Heart left ventricle (tissue), 16 donors: ENCODE measurements around the gene CNTNAP5. TPM values are rescaled to one million over a fixed set of nuclear protein-coding genes. Genes with fewer than 3 reads are reported as not detected.

Source experiments
- ATAC-seq, 4 donors: fragments of 200-7000 bp; cut with Tn5 transposase; one replicate each; pipeline ENCODE4 v1.9.1; 2020 to 2022; ENCODE audit warnings: moderate library complexity in 4 of 4, mild to moderate bottlenecking in 3 of 4, moderate number of reproducible peaks in 1 of 4
- DNase-seq, 5 donors: peaks; one replicate each; pipeline ENCODE4 v3.0.0-alpha.2; 2020
- H3K27ac ChIP-seq, 12 donors: fragments of 200-600 bp; sonication (generic) in 4 of 12; one replicate each; pipeline versions ENCODE4 v1.5.0 to v1.8.0; 2016 to 2022; ENCODE audit warnings: mild to moderate bottlenecking in 2 of 12
- H3K27me3 ChIP-seq, 9 donors: fragments of 200-600 bp; sonication (generic) in 2 of 9; one replicate each; pipeline versions ENCODE4 v1.5.1 to v1.8.0; 2016 to 2022; ENCODE audit warnings: mild to moderate bottlenecking in 3 of 9
- H3K36me3 ChIP-seq, 9 donors: fragments of 200-600 bp; sonication (generic) in 2 of 9; one replicate each; pipeline versions ENCODE4 v1.5.0 to v1.8.0; 2018 to 2022; ENCODE audit warnings: mild to moderate bottlenecking in 2 of 9
- H3K4me1 ChIP-seq, 12 donors: fragments of 200-600 bp; sonication (generic) in 4 of 12; one replicate each; pipeline versions ENCODE4 v1.5.0 to v1.8.0; 2016 to 2022; ENCODE audit warnings: mild to moderate bottlenecking in 3 of 12
- H3K4me3 ChIP-seq, 12 donors: fragments of 200-600 bp; sonication (generic) in 4 of 12; one replicate each; pipeline versions ENCODE4 v1.5.0 to v1.8.0; 2017 to 2022; ENCODE audit warnings: mild to moderate bottlenecking in 9 of 12, moderate library complexity in 4 of 12
- H3K9me3 ChIP-seq, 12 donors: fragments of 200-600 bp; sonication (generic) in 4 of 12; one replicate each; pipeline versions ENCODE4 v1.5.0 to v1.8.0; 2016 to 2022; ENCODE audit warnings: mild to moderate bottlenecking in 1 of 12
- POLR2A ChIP-seq, 2 donors: fragments of 450-650 bp; IDR thresholded peaks; one replicate each; pipeline ENCODE4 v1.6.1; 2017; ENCODE audit warnings: antibody characterized with exemption in 2 of 2, mild to moderate bottlenecking in 2 of 2, moderate library complexity in 2 of 2
- WGBS, 4 donors: extraction: QIAGEN DNeasy Blood & Tissue Kit in 2 of 4; methylation state at CpG; one replicate each; pipeline versions ENCODE4 v1.1.5 to v1.1.7; 2013 to 2018; 5-methylcytosine and 5-hydroxymethylcytosine counted together
- intact Hi-C, 10 donors: fragments of 100-400 bp; cut with DNase I; formaldehyde crosslinking; loops; one replicate each; pipeline versions ENCODE4 v1.11.1 to v1.14.2; 2022
- polyA plus RNA-seq, 2 donors: library from polyadenylated mRNA; stranded (reverse); fragments of 200-250 nt; gene quantifications; one replicate each; pipeline ENCODE4 v1.2.3, GENCODE V29; 2013
- total RNA-seq, 9 donors: library from RNA; depleted of rRNA in 2 of 9; stranded (reverse); fragments of >200 nt in 2 of 9; fragmentation: NEBNext Ultra II Directional in 3 of 9; extraction: Animal tissue kit (Norgen Biotek cat#: 25700) in 3 of 9; gene quantifications; one replicate each; pipeline versions ENCODE4 v1.1.0 to v1.2.4, GENCODE V29; 2016 to 2023
- TF ChIP-seq, protein P1 (sequence below), 12 donors: fragments of 200-600 bp; sonication (generic) in 4 of 12; IDR thresholded peaks; one replicate each; pipeline versions ENCODE4 v1.5.0 to v1.8.0; 2018 to 2022; ENCODE audit warnings: antibody characterized with exemption in 12 of 12, mild to moderate bottlenecking in 5 of 12
- donor health status: ischemic (EF 13 %, LVEDD 7.1; RV severe dilation, severe dysfunction).
- donor health status: healthy with polysubstance abuse.
- donor health status: DM: no; HTN: yes; CAD: no.
- donor health status: DM: no; HTN: no; CAD: no.
- donor health status: ischemic (EF 25% LVEDD 6.9; RV normal size, moderate dysfunction).
- donor health status: ischemic (EF 25% LVEDD 5.7; RV mildly dilated, moderate dysfunction).
- donor health status: healthy.
- donor health status: DM: yes; HTN: yes; CAD: no.
- donor health status: ischemic (EF 35%, LVEDD 5.7; RV mildly dilated, moderate dysfunction).
- donor health status: nonischemic (EF 11% LVEDD 7.7; RV severe dilation, severe dysfunction).
- donor health status: DM: yes; HTN: yes; CAD: no.
- donor health status: PGD.
- donor health status: ischemic (EF 29% LVEDD 5.4; RV normal size, mild dysfunction).
- donor health status: nonischemic (EF 23%, LVEDD 6.1; RV moderate dilation, normal function).

Gene CNTNAP5
- total and polyA plus RNA-seq, 11 donors: not detected

DNA sequence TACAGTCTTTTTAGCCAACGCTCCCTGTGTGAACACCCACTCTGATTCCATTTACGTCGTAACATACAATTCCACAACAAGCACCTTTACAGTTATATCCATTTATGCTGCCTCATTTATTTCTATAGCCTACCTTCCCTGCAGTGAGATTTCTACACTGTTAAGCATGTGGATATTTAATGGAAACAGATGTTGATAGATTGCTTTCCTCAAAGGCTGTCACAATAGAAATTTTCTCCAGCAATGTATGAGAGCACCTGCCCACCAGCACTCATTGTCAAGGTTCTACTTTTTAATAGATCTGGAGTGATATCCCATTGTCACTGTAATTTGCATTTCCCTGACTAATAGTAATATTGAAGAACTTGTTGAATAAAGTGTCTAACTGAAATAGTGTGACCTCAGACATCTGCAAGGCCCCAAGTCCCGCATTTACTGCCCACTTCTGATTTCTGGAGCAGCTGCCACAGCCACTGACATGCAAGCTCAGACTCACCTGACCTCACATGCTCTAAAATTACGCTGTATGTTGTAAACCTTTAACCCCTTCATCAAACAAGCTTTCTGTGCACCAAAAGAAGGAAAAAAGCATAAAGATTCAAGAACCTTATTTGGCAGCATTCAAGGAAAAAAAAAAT lies 295.1 kb downstream of the CNTNAP5 start:
- no peak for DNase-seq
- no peak for TF ChIP-seq POLR2A (IDR thresholded peaks at IDR 0.05)
- TF ChIP-seq, protein P1, sequence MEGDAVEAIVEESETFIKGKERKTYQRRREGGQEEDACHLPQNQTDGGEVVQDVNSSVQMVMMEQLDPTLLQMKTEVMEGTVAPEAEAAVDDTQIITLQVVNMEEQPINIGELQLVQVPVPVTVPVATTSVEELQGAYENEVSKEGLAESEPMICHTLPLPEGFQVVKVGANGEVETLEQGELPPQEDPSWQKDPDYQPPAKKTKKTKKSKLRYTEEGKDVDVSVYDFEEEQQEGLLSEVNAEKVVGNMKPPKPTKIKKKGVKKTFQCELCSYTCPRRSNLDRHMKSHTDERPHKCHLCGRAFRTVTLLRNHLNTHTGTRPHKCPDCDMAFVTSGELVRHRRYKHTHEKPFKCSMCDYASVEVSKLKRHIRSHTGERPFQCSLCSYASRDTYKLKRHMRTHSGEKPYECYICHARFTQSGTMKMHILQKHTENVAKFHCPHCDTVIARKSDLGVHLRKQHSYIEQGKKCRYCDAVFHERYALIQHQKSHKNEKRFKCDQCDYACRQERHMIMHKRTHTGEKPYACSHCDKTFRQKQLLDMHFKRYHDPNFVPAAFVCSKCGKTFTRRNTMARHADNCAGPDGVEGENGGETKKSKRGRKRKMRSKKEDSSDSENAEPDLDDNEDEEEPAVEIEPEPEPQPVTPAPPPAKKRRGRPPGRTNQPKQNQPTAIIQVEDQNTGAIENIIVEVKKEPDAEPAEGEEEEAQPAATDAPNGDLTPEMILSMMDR (IDR thresholded peaks at IDR 0.05): no peak
- H3K36me3 ChIP-seq: no peaks in the 10 kb centered on the region
- H3K4me3 ChIP-seq: no peak overlapping the region
- intact Hi-C loops: no loop called here
- no peaks in the 10 kb centered on the region for H3K4me1 ChIP-seq
- 89 to 93% (median 91%) methylated on average over 5 of the region's 5 CpGs for WGBS, 4 donors
- H3K27me3 ChIP-seq: no peaks in the 10 kb centered on the region
- H3K9me3 ChIP-seq: no peaks in the 10 kb centered on the region
- H3K27ac ChIP-seq: no peak overlapping the region
- ATAC-seq: no peak

DNA sequence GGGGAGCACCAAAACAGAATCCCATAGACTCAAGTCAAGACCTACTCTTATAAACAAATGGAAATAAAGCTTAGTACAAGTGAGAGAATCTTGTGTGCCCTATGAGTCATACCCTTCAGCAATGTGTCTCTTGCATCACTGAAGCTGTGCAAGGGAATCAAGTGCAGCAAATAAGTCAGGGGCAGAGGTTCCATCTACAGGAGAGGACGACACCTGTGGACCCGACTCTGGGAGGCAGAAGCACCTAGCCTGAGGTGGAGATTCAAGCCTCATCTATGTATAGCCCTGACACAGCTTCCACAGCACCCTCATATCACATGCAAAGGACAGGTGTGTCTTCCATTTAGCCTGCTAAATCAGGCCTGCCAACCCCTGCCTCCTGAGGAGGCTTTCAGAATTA lies 298.2 kb downstream of the CNTNAP5 start:
- WGBS, 4 donors: 85 to 95% (median 89%) methylated on average over 2 of the region's 2 CpGs
- H3K27me3 ChIP-seq: no peaks in the 10 kb centered on the region
- H3K27ac ChIP-seq: no peak overlapping the region
- ATAC-seq (no peak), DNase-seq (no peak)
- TF ChIP-seq, protein P1 (IDR thresholded peaks at IDR 0.05): no peak
- no peak for TF ChIP-seq POLR2A (IDR thresholded peaks at IDR 0.05)
- no peaks in the 10 kb centered on the region for H3K4me1 ChIP-seq
- H3K36me3 ChIP-seq: no peaks in the 10 kb centered on the region
- no peak overlapping the region for H3K4me3 ChIP-seq
- intact Hi-C loops: no loop called here
- H3K9me3 ChIP-seq: no peaks in the 10 kb centered on the region

DNA sequence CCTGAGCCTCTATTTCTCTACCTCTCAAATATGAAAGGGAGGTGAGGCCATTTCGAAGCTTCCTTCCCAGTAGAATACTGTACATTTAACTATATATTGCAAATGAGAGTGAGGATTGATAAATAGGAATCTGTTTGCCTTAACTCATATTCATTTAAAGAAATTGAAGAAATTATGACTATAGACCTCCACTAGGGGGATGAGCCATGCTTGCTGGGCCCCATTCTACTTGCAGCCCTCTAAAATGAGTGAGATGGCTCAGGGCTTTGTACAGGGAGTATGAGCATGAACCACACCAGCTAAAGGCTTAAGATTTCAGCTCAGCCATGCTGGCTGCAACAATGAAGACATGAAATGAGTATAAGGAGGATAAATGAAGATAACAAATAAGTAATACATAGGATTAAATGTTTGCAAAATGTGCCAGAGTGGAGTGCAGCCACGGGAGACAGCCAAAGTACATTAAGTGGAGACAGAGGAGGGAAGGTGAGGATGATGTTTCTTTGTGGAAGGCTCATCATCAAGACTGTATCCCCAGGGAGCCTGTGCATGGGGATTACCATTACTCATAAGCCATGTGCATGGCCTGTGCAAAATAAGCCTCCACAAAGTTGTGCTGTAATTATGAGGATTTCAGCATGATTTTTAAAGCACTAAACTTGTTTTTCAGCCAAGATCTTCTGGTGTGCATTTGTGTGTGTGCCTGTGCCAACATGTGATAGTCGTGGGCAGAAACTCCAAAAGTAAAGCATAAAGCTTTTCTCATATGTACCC lies 300.8 kb downstream of the CNTNAP5 start:
- Histone ChIP-seq H3K4me3 (no peak overlapping the region), H3K27me3 (no peaks in the 10 kb centered on the region), H3K27ac (no peak overlapping the region), H3K36me3 (no peaks in the 10 kb centered on the region), H3K4me1 (no peaks in the 10 kb centered on the region), H3K9me3 (no peaks in the 10 kb centered on the region)
- DNase-seq: no peak
- 51 to 76% (median 58%) methylated on average over 3 of the region's 3 CpGs for WGBS, 4 donors
- no peak for TF ChIP-seq POLR2A (IDR thresholded peaks at IDR 0.05)
- TF ChIP-seq, protein P1 (IDR thresholded peaks at IDR 0.05): peak in 5 of 12 donors; percentile 13 to 21 (median 17)
- no peak for ATAC-seq
- intact Hi-C loops: no loop called here

DNA sequence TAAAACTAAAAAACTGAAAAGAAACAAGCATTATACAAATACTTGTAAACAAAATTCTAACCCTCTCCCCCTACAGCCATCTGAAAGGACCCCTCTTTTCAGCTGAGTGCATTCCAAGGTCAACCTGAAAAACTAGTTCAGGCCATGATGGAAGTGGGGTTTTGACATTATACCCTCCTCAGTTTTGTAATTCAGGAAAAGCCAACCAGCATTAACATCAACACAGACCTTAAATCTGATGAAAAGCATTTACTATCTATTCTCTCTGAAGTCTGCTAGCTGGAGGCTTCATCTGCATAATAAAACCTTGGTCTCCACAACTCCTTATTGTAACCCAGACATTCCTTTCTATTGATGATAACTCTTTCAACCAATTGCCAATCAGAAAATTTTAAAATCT lies 302.2 kb downstream of the CNTNAP5 start:
- Histone ChIP-seq H3K36me3 (no peaks in the 10 kb centered on the region), H3K9me3 (no peaks in the 10 kb centered on the region), H3K4me1 (no peaks in the 10 kb centered on the region), H3K27ac (no peak overlapping the region), H3K27me3 (no peaks in the 10 kb centered on the region), H3K4me3 (no peak overlapping the region)
- no peak for DNase-seq
- no peak for ATAC-seq
- intact Hi-C loops: no loop called here
- TF ChIP-seq, protein P1 (IDR thresholded peaks at IDR 0.05): no peak
- no peak for TF ChIP-seq POLR2A (IDR thresholded peaks at IDR 0.05)
